ENCODE measurements around the gene SORBS1. TPM values are rescaled to one million over a fixed set of nuclear protein-coding genes. Genes with fewer than 3 reads are reported as not detected.
A peak's percentile ranks its signal among the peaks of the same experiment; 100 is the strongest.

SORBS1 gene
- total RNA-seq, result 10 to 100 TPM; 16.7 to 17.9 TPM
- polyA plus RNA-seq (2013, experiment 1 of 2), result 13.6 TPM
- polyA plus RNA-seq (2013, experiment 2 of 2), result 13.4 TPM
- long read RNA-seq, experiment 1, partial matches to known transcripts, result 0 of 2 reads
- long read RNA-seq, experiment 1, other reads (novel, unspliced or antisense), result 2 of 2 reads
- long read RNA-seq, experiment 2, full-length matches to known transcripts, result 3 of 36 reads
- long read RNA-seq, experiment 2, partial matches to known transcripts, result 4 of 36 reads
- long read RNA-seq, experiment 2, other reads (novel, unspliced or antisense), result 29 of 36 reads
- long read RNA-seq, experiment 3, full-length matches to known transcripts, result 1 of 26 reads
- long read RNA-seq, experiment 3, partial matches to known transcripts, result 5 of 26 reads
- long read RNA-seq, experiment 3, other reads (novel, unspliced or antisense), result 20 of 26 reads
- long read RNA-seq, experiment 4, partial matches to known transcripts, result 1 of 2 reads
- long read RNA-seq, experiment 4, other reads (novel, unspliced or antisense), result 1 of 2 reads

GRCh38 chr10:95561177-95561863 lies at the start of gene SORBS1:
Gene SORBS1, minus strand, starts transcription at chr10:95561371. Its CDS starts 120,236 bp downstream, at chr10:95441135.
- no peak within 1 kb of the TSS for H3K27ac ChIP-seq (ENCODE audit: low read depth, low read length)
- no peaks in the 10 kb centered on the region for H3K9me3 Mint-ChIP-seq
- no peaks in the 10 kb centered on the region for H3K36me3 Mint-ChIP-seq (ENCODE audit: low read depth)
- H3K27me3 Mint-ChIP-seq (ENCODE audit: insufficient read depth), result peaks cover 10% of the 10 kb centered on the region
- H3K4me1 ChIP-seq (ENCODE audit: control insufficient read depth, insufficient read depth, low read length), result peaks cover 6% of the 10 kb centered on the region
- no peaks in the 10 kb centered on the region for H3K9me3 ChIP-seq (ENCODE audit: control insufficient read depth, low read length)
- DNase-seq, result peak; percentile 98
- H3K36me3 ChIP-seq (ENCODE audit: control insufficient read depth, insufficient read depth, low read length), result no peaks in the 10 kb centered on the region
- H3K4me1 Mint-ChIP-seq, result peaks cover 38% of the 10 kb centered on the region
- peak within 1 kb of the TSS; percentile 91 for H3K4me3 Mint-ChIP-seq
- WGBS, 2 experiments (ENCODE audit: insufficient coverage in 1 of 2, insufficient read length in 1 of 2), result 1 to 3% methylated on average over 30 to 77 of the region's 77 CpGs
- H3K9ac ChIP-seq (ENCODE audit: extremely low read depth, low read length, poor library complexity, severe bottlenecking), result peak within 1 kb of the TSS; percentile 52
- H3K27me3 ChIP-seq (ENCODE audit: control insufficient read depth, insufficient read depth, low read length, poor library complexity, severe bottlenecking), result peaks cover 12% of the 10 kb centered on the region
- no peak for TF ChIP-seq CTCF (conservative IDR thresholded peaks at IDR 0.05)
- H3K27ac Mint-ChIP-seq, result peak within 1 kb of the TSS; percentile 94
- H3K4me3 ChIP-seq (ENCODE audit: low read length), result peak within 1 kb of the TSS; percentile 89

GRCh38 chr10:95610727-95611126 lies 49.6 kb upstream of the SORBS1 start:
- Mint-ChIP-seq H3K27ac (no peak overlapping the region), H3K4me3 (no peak overlapping the region), H3K27me3 (ENCODE audit: insufficient read depth) (no peaks in the 10 kb centered on the region), H3K9me3 (no peaks in the 10 kb centered on the region), H3K4me1 (peaks cover 3% of the 10 kb centered on the region), H3K36me3 (ENCODE audit: low read depth) (peaks cover 81% of the 10 kb centered on the region)
- no peak for TF ChIP-seq CTCF (conservative IDR thresholded peaks at IDR 0.05)
- H3K4me3 ChIP-seq (ENCODE audit: low read length), result no peak overlapping the region
- no peak overlapping the region for H3K9ac ChIP-seq (ENCODE audit: extremely low read depth, low read length, poor library complexity, severe bottlenecking)
- WGBS, 2 experiments (ENCODE audit: insufficient coverage in 1 of 2, insufficient read length in 1 of 2), result 94 to 96% methylated on average over 3 of the region's 3 CpGs
- H3K9me3 ChIP-seq (ENCODE audit: control insufficient read depth, low read length), result no peaks in the 10 kb centered on the region
- H3K27ac ChIP-seq (ENCODE audit: low read depth, low read length), result no peak overlapping the region
- peaks cover 90% of the 10 kb centered on the region for H3K36me3 ChIP-seq (ENCODE audit: control insufficient read depth, insufficient read depth, low read length)
- H3K4me1 ChIP-seq (ENCODE audit: control insufficient read depth, insufficient read depth, low read length), result no peaks in the 10 kb centered on the region
- no peaks in the 10 kb centered on the region for H3K27me3 ChIP-seq (ENCODE audit: control insufficient read depth, insufficient read depth, low read length, poor library complexity, severe bottlenecking)
- no peak for DNase-seq

GRCh38 chr10:95606922-95607321 lies 45.8 kb upstream of the SORBS1 start:
- no peak for DNase-seq
- no peak overlapping the region for H3K27ac ChIP-seq (ENCODE audit: low read depth, low read length)
- no peaks in the 10 kb centered on the region for H3K27me3 Mint-ChIP-seq (ENCODE audit: insufficient read depth)
- no peaks in the 10 kb centered on the region for H3K27me3 ChIP-seq (ENCODE audit: control insufficient read depth, insufficient read depth, low read length, poor library complexity, severe bottlenecking)
- H3K36me3 ChIP-seq (ENCODE audit: control insufficient read depth, insufficient read depth, low read length), result peaks cover 58% of the 10 kb centered on the region
- no peaks in the 10 kb centered on the region for H3K4me1 ChIP-seq (ENCODE audit: control insufficient read depth, insufficient read depth, low read length)
- 93 to 97% methylated on average over 3 of the region's 3 CpGs for WGBS, 2 experiments (ENCODE audit: insufficient coverage in 1 of 2, insufficient read length in 1 of 2)
- no peaks in the 10 kb centered on the region for H3K4me1 Mint-ChIP-seq
- no peak overlapping the region for H3K4me3 Mint-ChIP-seq
- no peak overlapping the region for H3K9ac ChIP-seq (ENCODE audit: extremely low read depth, low read length, poor library complexity, severe bottlenecking)
- no peaks in the 10 kb centered on the region for H3K9me3 ChIP-seq (ENCODE audit: control insufficient read depth, low read length)
- TF ChIP-seq CTCF (conservative IDR thresholded peaks at IDR 0.05), result no peak
- H3K27ac Mint-ChIP-seq, result no peak overlapping the region
- H3K4me3 ChIP-seq (ENCODE audit: low read length), result no peak overlapping the region
- H3K9me3 Mint-ChIP-seq, result no peaks in the 10 kb centered on the region
- H3K36me3 Mint-ChIP-seq (ENCODE audit: low read depth), result peaks cover 50% of the 10 kb centered on the region

Measured in endodermal cell (in vitro differentiated cells).